ENCODE measurements around the gene PLXNB3.

PLXNB3 gene

DNA sequence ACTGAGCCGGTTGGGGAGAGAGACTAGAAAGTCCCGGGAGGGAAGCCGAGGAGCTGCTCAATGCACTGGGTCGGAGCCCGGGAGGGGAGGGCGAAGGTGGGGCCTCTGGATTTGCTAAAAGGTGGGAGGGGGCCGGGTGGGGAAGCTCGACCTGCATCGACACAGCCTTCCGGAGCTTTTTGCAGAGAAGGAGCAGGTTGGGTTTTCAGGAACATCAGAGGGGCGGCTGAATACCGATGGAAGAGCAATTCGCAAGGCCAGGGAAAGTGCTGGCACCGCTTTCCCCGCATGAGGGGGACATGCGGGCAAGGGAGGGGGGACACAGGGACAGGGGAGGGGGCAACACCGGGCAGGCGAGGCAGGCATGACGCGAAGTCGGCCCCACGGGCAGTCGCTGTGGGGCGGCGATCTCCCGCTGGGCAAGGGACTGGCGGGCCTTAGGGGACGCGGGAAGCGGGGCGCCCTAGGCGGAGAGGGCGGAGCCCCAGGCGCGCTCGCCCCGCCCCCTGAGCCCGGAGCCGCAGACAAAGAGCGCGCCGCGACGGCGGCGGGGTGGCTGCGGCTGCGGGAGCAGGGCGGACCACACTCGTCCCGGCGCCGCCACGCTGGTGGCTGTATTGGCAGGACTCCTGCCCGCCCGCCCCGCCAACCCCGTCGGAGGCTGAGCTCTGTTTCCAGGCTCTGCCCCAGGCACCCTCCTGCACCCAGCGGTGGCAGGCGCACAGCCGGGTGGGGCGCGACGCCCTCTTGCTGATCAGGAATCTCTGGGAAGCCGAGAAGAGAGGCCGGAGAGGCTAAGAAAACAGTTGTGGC is 54.7 kb downstream of the PLXNB3 start:
- DNase-seq, result peak; percentile 35 to 63 (median 48)

DNA sequence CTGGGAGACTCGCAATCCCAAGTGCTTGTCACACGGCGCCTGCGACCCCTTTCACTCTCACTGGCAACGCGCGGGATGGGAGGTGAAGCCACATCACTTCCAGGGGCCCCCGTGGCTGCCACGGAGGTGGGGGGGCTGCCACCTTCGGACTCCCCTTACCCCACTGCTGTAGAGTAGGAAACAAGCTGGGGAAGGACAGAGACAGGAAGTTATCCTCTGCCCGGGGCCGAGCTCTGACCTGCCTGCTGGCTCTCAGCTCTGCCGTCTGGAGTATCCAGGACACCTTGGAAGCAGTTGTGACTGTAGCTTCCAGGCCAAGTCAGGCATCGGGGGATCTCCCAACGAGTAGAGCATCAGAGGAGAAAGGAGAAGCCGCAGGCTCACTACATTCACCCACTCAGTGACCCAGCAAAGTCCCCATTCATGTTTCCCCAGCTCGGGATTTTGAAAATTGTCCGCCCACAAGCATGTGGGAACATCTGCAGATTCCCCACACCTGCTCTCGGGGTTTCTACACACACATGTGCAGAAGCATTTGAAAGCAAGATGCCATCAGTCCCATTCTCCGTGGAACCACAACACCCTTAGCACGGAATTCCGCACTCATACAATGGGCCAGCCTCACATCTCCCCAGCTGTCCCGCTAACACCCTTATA is 55.5 kb downstream of the PLXNB3 start:
- DNase-seq, result no peak

GRCh38 chrX:153820601-153821000 is 56.6 kb downstream of the PLXNB3 start:
- no peak for DNase-seq

GRCh38 chrX:153821066-153821465 is 57.0 kb downstream of the PLXNB3 start:
- no peak for DNase-seq

GRCh38 chrX:153824348-153824747 is 60.3 kb downstream of the PLXNB3 start:
- no peak for DNase-seq

DNA sequence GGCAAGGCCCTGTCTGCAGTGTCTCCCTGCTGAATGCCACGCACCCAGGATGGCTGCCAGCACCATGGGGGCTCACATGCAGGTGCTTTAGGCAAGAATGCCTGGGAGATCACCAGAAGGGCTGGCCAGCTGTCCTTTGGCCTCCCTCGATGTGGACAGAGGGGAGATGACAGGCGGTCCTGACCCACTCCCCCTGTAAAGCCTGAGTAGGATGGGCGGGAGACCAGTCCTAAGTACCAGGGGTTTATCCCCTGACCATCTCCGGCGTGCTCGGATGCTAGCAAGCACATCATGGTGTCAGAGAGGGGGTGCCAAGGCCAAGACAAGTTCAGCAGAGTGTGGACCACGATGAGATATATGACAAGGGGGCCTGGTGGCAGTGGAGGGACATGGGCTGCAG is 61.0 kb downstream of the PLXNB3 start:
- DNase-seq, result no peak

Data from T-helper 1 cell (primary cell).